Stimulated activated CD8-positive, alpha-beta memory T cell treated with anti-CD3 and anti-CD28 coated beads, Interleukin-4, amount 100 ng/mL, for 48 hours (primary cell): Measurements from ENCODE around the gene TEK.
"Not testable (repeated sequence)": the region's sequence is repeated elsewhere in the genome, so short reads cannot be mapped to it uniquely, and the experiment has no call there.

Experiments
- DNase-seq: peaks from one replicate; pipeline ENCODE4 v3.0.0-alpha.2; 2020

The TEK gene

GRCh38 chr9:27182421-27182820, 73.4 kb downstream of the TEK start:
- no peak for DNase-seq

GRCh38 chr9:27183131-27183530, 74.1 kb downstream of the TEK start:
- no peak for DNase-seq

- DNase-seq: no peak
These were observed 74.7 kb downstream of the TEK start for GRCh38 chr9:27183701-27184100.

- no peak for DNase-seq
These were observed 75.7 kb downstream of the TEK start for GRCh38 chr9:27184556-27185351.

GRCh38 chr9:27188426-27188825, 79.4 kb downstream of the TEK start:
- no peak for DNase-seq

- DNase-seq: no peak
These were observed 80.4 kb downstream of the TEK start for GRCh38 chr9:27189426-27189825.

GRCh38 chr9:27192291-27192960, 83.4 kb downstream of the TEK start:
- no peak for DNase-seq

GRCh38 chr9:27193886-27194285, 84.9 kb downstream of the TEK start:
- no peak for DNase-seq

- DNase-seq: no peak
These were observed 85.5 kb downstream of the TEK start for GRCh38 chr9:27194401-27195091.

- DNase-seq: no peak
These were observed 86.2 kb downstream of the TEK start for GRCh38 chr9:27195191-27195590.

GRCh38 chr9:27196383-27196782, 87.4 kb downstream of the TEK start:
- no peak for DNase-seq

- no peak for DNase-seq
These were observed 89.2 kb downstream of the TEK start for GRCh38 chr9:27198190-27198589.

- DNase-seq: no peak
These were observed 93.0 kb downstream of the TEK start for GRCh38 chr9:27202056-27202455.

- no peak for DNase-seq
These were observed 94.8 kb downstream of the TEK start for GRCh38 chr9:27203783-27204182.

GRCh38 chr9:27204578-27204977, 95.6 kb downstream of the TEK start:
- DNase-seq: no peak

GRCh38 chr9:27205198-27205597, 96.2 kb downstream of the TEK start:
- DNase-seq: no peak

- no peak for DNase-seq
These were observed 97.0 kb downstream of the TEK start for GRCh38 chr9:27206041-27206440.

- no peak for DNase-seq
These were observed 100.0 kb downstream of the TEK start for GRCh38 chr9:27209034-27209433.

- DNase-seq: no peak
These were observed 101.6 kb downstream of the TEK start for GRCh38 chr9:27210588-27210987.

- no peak for DNase-seq
These were observed 103.2 kb downstream of the TEK start for GRCh38 chr9:27212191-27212590.

- no peak for DNase-seq
These were observed 103.6 kb downstream of the TEK start for GRCh38 chr9:27212621-27213020.

GRCh38 chr9:27227192-27227591, 118.2 kb downstream of the TEK start:
- no peak for DNase-seq

- DNase-seq: not testable (repeated sequence)
These were observed 130.6 kb downstream of the TEK start for GRCh38 chr9:27239648-27240047.

GRCh38 chr9:27247756-27248155, 138.7 kb downstream of the TEK start:
- peak; percentile 28 for DNase-seq
